Omental fat pad (tissue), 4 donors: ENCODE results near the gene MRPL19. TPM values are rescaled to one million over a fixed set of nuclear protein-coding genes. Genes with fewer than 3 reads are reported as not detected.

Experiments
- ATAC-seq: fragments of 150-250 bp; one replicate; pipeline ENCODE4 v1.9.1; 2016; ENCODE audit warnings: mild to moderate bottlenecking, moderate library complexity; ENCODE audit not compliant: low FRiP score
- DNase-seq: peaks from one replicate; pipeline ENCODE4 v3.0.0-alpha.2; 2019; ENCODE audit warnings: low spot score
- CTCF ChIP-seq, 3 donors: fragments of 450-650 bp; IDR thresholded peaks; one replicate each; pipeline ENCODE4 v1.5.1; 2016 to 2017; ENCODE audit warnings: antibody characterized with exemption in 3 of 3, mild to moderate bottlenecking in 3 of 3, moderate library complexity in 2 of 3
- total RNA-seq, 4 donors: library from RNA; depleted of rRNA; stranded (reverse); fragments of >200 nt; gene quantifications; one replicate each; pipeline ENCODE4 v1.1.0, GENCODE V29; 2016

MRPL19 gene
- total RNA-seq: 10 to 100 TPM; 28.2 to 33.7 (median 29.9) TPM

GRCh38 chr2:75646583-75647425 is at the start of gene MRPL19:
Gene MRPL19 (plus strand): TSS chr2:75646783. CDS start chr2:75646808, 25 bp downstream.
- no peak for TF ChIP-seq CTCF (IDR thresholded peaks at IDR 0.05)
- ATAC-seq (peak; percentile 97), DNase-seq (peak; percentile 53)

- ATAC-seq: no peak
- TF ChIP-seq CTCF (IDR thresholded peaks at IDR 0.05): no peak
- DNase-seq: no peak
These were observed 49.8 kb upstream of the MRPL19 start for GRCh38 chr2:75596784-75597183.

- no peak for TF ChIP-seq CTCF (IDR thresholded peaks at IDR 0.05)
- DNase-seq: no peak
- no peak for ATAC-seq
These were observed 48.6 kb upstream of the MRPL19 start for GRCh38 chr2:75597949-75598348.

- no peak for ATAC-seq
- no peak for TF ChIP-seq CTCF (IDR thresholded peaks at IDR 0.05)
- DNase-seq: no peak
These were observed 47.9 kb upstream of the MRPL19 start for GRCh38 chr2:75598589-75599155.

GRCh38 chr2:75600461-75601011 is 46.0 kb upstream of the MRPL19 start:
- DNase-seq (no peak), ATAC-seq (no peak)
- no peak for TF ChIP-seq CTCF (IDR thresholded peaks at IDR 0.05)

- no peak for TF ChIP-seq CTCF (IDR thresholded peaks at IDR 0.05)
- no peak for DNase-seq
- no peak for ATAC-seq
These were observed 43.8 kb upstream of the MRPL19 start for GRCh38 chr2:75602724-75603342.
